GM19463 (cell line): Measurements from ENCODE around the gene IL18R1.
A peak's percentile ranks its signal among the peaks of the same experiment; 100 is the strongest.

ENCODE experiments used
- ATAC-seq: cut with Tn5 transposase; IDR thresholded peaks from one replicate; pipeline ENCODE4 v1.9.1; 2021; ENCODE audit warnings: mild to moderate bottlenecking, moderate library complexity; ENCODE audit not compliant: unreplicated experiment

IL18R1 gene

DNA sequence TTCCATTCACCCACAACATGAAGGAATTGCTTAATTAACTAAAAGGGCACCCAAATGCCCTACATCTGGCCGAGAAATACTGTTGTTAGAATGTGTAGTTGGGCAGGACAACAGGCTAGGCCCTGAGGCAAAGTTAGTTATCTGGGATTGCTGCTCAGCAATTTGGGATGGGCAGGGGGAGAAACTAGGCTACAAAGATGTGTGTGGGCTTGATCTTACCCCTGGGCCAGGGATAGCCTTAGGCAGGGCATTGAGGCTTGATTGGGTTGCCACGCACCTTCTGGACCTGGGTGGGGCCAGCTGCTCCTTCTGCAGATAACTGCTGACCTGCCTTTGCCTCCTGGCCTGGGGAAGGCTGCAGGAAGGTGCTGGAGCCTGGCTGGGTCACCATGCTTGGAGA, 76.8 kb downstream of the IL18R1 start:
- no peak for ATAC-seq

DNA sequence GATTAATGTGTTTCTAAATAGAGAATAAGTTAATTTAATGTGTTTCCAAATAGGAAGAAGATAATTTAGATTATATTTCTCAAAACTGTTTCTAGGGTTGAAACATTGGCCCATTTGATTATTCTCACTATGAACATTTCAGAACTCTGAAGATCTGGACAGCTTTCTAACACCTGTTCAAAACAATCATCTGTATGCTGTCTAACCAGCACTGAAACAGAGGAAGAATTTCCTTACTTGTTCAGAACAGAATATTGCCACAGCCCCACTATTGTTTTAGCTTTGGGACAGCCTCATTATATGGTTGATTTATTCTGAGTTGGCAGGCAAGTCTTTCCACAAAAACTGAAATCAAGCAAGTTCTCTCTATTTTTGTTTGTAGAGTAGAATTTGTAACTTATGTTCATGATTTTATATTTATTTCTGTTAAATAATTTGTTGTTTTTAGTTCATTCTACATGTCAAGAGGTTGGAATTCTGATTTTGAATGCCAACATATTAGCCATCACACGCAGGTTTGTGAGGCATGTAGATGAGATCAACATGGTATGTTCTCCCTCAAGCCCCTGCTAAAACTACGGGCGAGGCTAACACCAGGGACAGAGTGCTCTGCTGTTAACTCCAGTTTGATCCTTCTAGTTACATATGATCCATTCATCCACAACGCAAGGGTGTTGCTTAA, 78.5 kb downstream of the IL18R1 start:
- ATAC-seq = no peak

DNA sequence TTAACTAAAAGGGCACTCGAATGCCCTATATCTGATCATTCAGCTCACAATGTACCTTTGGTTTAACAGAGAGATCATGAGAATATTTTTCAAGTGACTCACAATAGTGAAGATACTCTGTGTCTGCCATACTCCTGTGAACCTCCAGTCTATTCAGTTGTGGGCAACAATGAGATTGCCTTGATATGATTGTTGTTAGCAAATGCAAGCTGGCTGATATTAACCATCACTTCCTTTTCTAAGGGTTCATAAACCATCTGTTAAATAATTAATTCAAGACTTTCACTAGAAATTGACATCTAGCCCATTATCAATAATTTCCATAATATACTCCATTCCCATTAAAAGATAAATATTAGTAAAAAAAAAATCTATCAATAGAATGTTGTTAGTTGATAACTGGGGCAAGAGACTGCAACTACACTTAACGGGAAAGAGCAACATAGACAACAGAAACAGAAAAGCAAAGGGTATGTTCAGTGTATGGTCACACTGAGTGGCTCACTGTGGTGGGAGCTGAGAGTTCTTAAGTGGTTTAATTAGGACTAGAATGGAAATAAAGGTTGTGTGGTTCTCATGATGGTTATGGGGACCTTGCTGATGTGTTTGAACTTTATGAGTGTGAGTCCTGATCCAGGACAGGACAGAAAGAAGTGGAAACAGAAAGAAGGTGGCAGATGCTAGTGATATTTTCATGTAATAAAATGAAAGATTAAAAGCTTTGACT, 79.2 kb downstream of the IL18R1 start:
- ATAC-seq = peak; percentile 49

DNA sequence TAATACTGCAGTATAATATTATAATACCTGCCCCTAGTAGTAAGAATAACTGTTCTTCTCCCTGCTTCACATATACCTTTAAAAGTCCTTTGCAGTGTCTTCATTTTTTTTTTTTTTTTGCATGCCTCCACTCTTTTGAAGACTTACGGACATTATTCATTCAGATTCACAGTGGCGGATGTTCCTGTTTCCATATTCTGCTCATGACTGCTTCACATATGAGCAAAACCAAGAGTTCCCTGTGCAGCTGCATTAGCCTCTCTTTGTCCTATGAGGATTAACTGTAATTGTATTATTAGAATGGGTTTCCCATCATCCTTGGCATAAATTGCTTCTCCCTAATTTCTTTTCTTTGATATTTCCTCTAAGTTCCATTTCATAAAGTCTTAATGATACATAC, 80.1 kb downstream of the IL18R1 start:
- peak; percentile 48 for ATAC-seq

DNA sequence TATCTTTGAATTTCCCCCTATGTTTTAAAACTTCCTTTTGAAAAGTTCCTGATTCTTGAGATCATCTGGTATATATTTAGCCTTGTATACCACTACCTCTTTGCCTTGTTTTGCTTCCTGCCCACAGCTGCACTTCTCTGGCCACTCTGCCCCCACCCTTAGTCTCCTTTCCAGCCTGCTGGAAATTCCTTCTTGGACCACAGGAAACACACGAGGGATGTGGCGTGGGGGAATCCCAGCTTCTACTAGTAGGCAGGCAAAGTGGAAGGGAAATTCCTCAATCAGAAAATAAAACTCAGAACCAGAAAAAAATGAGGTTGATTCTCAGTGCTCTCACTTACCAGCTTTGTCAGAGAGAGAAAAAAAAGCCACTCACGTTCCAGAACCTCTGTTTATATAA, 80.7 kb downstream of the IL18R1 start:
- no peak for ATAC-seq

DNA sequence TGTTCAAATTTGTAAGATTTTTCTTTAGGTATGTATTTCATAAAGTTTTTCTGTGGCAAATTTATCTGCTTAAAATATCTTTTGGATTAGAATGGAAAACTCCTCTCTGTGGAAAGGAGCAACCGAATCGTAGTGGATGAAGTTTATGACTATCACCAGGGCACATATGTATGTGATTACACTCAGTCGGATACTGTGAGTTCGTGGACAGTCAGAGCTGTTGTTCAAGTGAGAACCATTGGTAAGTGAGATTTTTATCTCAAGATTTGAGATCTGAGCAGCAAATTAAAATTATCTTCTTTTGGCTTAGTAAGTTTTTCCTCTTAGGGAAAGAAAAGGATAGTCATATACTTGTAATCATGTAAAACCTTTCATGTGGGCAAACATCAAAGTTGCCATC, 81.5 kb downstream of the IL18R1 start:
- ATAC-seq = no peak

DNA sequence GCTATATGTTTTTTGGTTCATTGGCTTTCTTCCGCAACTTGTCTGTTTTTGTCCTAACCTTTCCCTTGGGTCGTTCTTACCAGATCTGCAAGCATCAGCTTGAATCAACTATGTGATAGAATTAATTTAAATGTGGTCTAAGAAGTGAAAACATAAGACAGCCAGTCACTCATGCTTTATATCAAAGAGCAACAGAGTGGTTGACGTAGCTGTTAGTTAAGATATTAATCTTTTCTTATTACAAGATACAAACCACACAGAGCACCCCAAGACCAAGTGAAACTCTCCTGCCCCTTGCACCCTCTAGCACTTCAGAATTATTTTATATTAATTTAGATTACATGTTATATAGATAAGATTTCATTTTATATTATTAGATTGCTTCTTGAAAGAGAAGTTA, 82.5 kb downstream of the IL18R1 start:
- ATAC-seq = no peak

DNA sequence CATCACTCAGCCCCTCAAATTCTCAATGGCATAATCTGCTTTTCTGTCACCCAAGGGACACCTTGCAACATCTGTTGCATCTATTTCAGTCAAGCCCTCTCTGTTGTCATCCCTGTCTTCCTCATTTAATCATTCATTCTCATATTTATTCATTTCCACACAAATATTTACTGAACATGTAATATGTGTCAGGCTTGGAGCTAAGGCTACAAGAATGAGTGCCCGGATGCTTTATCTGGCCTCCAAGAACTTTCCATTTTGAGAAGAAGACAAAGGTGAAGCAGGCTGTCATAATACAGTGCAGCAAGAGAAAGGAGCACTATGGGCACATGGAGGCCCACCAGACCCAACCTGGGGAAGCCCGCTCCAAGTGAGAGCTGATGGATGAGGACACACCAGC, 83.0 kb downstream of the IL18R1 start:
- no peak for ATAC-seq

DNA sequence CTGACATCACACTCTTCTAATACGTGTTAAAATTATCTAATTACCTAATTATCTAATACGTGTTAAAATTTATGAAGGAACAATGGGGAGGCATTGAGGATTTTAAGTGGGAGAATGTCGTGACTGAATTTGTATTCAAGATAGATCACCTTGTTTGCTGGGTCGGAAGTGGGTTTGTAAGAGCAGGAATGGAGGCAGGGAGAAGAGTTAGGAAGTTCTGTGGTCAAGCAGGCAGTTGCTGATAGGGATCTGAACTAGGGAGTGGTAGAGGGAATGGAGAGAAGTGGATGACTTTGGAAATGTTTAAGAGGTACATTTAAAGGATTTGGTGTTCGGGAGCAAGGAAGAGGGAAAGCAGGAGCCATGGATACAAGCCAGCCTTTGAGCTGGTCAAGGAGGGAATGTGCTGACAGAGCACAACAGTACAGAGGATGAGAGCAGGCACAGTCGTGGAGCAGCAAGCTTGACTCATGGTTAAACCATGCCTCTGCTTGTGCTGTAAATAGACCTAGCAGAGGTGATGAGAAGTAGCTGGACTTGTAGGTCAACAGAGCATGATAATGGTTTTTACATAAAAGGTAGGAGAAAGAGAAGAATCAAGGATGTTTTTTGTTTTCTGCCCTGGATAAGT, 83.6 kb downstream of the IL18R1 start:
- ATAC-seq = no peak

DNA sequence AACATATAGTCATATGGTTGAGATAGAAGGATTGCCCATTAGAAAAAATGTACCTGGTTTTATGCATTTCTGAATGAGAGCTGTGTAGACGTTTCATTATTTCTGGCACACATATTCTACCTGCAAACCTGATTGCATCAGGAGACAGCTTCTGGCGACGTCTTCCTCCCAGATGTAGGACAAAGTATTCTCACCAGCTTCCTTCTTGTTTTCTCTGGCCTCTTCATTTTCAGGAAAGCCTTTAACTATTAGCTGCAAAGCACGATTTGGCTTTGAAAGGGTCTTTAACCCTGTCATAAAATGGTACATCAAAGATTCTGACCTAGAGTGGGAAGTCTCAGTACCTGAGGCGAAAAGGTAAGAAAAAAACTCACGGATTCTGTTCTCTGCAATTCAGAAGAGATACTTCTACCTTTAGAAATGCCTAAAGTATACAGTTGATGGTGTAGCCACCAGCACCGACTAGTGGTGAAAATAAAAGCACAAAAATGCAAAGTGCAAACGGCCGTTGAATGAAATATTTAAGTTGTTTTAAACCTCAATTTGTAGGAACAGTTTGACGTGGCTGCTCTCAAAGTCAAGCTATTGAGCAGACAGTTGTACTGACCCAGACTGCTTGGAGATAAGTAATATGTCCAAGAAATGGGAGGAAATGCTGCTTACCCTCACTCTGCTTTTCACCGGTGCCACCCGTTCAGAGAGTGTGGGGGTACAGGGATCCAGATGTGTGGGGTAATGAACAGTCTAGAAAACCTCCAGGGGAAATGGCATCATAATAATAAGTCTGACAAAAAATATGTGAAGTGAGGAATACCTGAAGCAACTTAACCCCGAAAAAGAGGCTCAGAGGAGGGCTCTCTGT, 87.6 kb downstream of the IL18R1 start:
- peak; percentile 56 for ATAC-seq

DNA sequence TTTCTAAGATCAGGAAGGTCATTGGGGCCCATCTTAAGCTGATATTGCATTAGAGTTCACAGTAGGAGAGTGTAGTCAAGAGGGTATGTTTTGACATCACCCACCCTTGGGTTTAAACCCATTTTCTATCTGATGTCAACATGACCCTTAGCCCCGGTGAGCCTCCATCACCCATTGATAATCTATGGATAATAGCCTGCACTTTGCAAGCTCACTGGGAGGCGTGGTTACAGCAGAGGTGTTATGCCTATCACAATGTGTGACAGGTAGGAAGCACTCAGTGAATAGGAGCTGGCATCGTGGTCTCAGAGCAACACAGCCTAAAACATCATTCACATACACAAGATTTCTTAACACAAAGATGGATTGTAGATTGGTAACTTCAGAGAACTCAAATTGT, 88.6 kb downstream of the IL18R1 start:
- no peak for ATAC-seq

DNA sequence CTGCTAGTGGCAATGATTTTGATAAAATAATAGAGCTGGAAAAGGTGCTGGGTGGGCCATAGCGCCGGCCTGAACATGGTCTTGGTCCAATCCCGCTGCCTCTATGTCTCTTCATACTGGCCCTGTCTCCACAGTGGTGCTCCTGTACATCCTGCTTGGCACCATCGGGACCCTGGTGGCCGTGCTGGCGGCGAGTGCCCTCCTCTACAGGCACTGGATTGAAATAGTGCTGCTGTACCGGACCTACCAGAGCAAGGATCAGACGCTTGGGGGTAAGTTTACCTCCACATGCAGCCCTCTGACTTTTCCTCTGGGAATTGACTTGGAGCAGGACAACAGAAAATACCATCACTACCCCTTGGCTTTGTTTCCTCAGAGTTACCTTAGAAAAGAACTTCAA, 91.3 kb downstream of the IL18R1 start:
- ATAC-seq = no peak
